ENCODE measurements around the gene OPN1MW2.
"Not testable (repeated sequence)": the region's sequence is repeated elsewhere in the genome, so short reads cannot be mapped to it uniquely, and the experiment has no call there.

OPN1MW2 gene

DNA sequence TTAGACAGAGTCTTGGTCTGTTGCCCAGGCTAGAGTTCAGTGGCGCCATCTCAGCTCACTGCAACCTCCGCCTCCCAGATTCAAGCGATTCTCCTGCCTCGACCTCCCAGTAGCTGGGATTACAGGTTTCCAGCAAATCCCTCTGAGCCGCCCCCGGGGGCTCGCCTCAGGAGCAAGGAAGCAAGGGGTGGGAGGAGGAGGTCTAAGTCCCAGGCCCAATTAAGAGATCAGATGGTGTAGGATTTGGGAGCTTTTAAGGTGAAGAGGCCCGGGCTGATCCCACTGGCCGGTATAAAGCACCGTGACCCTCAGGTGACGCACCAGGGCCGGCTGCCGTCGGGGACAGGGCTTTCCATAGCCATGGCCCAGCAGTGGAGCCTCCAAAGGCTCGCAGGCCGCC is at the start of gene OPN1MW2:
Gene OPN1MW2 (plus strand): TSS at position 301 of the 400 bp plus-strand sequence. CDS start 60 bp downstream, at position 361.
- DNase-seq (ENCODE audit: low read depth in 1 of 2, low spot score in 1 of 2), result not testable (repeated sequence)

DNA sequence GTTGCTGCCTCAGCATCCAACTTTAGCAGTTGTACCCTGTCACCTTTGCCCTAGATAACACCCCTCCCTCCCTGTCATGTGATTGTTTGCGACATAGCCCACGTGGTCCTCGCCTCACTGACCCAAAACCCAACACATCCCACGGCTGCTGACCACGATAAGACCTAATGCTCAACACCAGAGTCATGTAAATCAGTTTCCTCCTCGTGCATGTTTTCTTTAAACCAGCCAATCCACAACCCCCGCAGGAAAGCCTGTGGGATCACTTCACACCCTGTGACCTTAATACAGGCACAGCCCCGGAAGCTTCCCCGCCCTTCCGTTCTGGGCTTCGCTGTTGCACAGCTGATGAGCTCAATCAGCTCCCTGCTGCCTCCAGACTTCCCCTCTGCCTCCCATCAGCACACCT is 47.0 kb upstream of the OPN1MW2 start:
- DNase-seq (ENCODE audit: low read depth in 1 of 2, low spot score in 1 of 2), result not testable (repeated sequence)

DNA sequence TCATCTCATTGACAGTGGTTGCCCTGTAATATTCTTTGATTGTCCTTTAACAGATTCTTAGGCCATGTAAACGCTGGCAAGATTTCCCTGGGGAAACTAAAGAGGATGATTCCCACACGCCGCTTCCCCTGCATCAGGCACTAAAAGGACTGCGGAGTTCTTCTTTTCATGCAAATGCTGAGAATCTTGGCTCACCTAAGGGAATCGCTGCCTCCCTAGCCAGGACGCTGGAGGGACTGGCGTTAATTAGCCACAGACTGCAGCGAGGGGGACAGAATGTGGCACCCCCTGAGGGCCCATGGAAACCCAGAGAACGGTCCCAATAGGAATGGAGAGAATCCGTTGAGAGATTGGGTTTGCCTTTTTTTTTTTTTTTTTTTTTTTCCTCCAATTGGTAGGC is 45.2 kb upstream of the OPN1MW2 start:
- DNase-seq (ENCODE audit: low read depth in 1 of 2, low spot score in 1 of 2), result not testable (repeated sequence)

DNA sequence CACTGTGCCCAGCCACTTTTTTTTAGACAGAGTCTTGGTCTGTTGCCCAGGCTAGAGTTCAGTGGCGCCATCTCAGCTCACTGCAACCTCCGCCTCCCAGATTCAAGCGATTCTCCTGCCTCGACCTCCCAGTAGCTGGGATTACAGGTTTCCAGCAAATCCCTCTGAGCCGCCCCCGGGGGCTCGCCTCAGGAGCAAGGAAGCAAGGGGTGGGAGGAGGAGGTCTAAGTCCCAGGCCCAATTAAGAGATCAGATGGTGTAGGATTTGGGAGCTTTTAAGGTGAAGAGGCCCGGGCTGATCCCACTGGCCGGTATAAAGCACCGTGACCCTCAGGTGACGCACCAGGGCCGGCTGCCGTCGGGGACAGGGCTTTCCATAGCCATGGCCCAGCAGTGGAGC is 37.3 kb upstream of the OPN1MW2 start, which contains the start of gene OPN1MW:
Gene OPN1MW (plus strand): TSS at position 301 of the 400 bp plus-strand sequence. CDS start 82 bp downstream, at position 383.
- DNase-seq (ENCODE audit: low read depth in 1 of 2, low spot score in 1 of 2), result not testable (repeated sequence)

DNA sequence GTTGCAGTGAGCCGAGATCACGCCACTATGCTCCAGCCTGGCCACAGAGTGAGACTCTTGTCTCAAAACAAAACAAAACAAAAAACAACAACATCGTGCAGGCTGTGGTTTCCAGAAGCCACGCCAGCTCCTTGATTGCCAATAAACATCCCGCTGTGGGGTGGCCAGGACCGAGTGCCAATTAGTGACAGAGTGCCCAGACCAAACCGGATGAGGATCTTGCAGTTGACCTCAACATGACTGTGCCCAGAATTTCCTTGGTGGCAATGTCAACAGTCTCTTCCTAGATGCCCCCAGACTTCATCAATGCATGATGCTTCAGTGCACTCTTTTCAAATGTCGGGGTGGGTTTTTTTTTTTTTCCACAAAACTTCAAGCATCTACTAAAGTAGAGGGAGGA is 35.8 kb upstream of the OPN1MW2 start:
- DNase-seq (ENCODE audit: low read depth in 1 of 2, low spot score in 1 of 2), result not testable (repeated sequence)

DNA sequence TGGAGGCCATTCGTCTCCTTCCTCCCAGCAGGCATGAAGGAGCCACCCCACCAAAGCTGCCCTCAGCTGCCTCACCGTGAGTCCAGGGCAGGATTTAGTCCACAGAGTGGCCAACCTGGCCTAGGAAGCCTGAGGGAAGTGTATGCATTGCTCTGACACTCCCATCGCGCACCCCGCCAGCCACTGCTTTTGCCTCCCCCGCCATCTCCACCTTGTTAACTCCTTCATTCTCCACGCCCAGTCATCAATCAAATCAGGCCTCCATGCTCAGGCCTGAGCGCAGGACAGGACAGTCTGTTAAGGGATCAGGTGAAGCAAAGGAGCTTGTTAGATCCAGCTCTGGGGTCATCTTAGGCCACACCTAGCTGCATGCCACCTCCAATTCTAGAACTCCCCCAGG is 26.7 kb upstream of the OPN1MW2 start:
- not testable (repeated sequence) for DNase-seq (ENCODE audit: low read depth in 1 of 2, low spot score in 1 of 2)

DNA sequence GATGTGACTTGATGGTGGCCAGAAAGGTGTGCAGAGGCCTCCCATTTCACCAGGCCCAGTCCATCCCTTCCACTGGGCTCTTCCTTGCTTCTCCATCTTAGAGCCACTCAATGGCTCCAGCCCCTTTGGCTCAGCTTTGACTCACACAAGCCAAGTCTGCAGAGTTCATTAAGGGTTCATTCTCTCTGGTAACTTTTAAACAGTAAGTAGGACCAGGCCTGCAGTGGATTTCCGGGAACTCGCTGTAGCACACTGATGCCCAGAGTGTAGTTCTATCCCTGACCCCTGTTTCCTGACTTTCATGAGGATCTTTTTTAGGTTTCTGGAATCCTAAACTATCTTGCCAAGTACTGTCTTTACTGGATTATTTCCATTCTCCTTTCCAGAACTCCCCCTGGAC is 25.2 kb upstream of the OPN1MW2 start:
- DNase-seq (ENCODE audit: low read depth in 1 of 2, low spot score in 1 of 2), result not testable (repeated sequence)

DNA sequence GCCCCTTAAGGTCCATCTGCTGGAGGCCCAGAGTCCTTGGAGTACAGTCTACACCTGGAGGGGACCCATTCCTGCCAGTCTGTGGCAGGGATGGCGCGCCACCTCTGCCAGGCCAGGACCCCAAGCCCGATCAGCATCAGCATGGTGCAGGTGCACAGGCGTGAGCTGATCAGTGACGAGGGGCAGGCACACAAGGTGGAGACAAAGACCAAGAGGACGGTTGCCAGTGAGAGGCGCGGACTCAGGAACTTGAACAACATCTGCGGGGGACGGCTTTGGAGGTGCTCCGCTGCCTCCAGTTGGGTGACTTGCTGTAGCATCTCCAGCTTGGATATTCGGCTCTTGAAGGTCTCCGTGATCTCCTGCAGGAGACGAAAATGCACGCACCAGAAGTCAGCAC is 23.1 kb upstream of the OPN1MW2 start:
- not testable (repeated sequence) for DNase-seq (ENCODE audit: low read depth in 1 of 2, low spot score in 1 of 2)

DNA sequence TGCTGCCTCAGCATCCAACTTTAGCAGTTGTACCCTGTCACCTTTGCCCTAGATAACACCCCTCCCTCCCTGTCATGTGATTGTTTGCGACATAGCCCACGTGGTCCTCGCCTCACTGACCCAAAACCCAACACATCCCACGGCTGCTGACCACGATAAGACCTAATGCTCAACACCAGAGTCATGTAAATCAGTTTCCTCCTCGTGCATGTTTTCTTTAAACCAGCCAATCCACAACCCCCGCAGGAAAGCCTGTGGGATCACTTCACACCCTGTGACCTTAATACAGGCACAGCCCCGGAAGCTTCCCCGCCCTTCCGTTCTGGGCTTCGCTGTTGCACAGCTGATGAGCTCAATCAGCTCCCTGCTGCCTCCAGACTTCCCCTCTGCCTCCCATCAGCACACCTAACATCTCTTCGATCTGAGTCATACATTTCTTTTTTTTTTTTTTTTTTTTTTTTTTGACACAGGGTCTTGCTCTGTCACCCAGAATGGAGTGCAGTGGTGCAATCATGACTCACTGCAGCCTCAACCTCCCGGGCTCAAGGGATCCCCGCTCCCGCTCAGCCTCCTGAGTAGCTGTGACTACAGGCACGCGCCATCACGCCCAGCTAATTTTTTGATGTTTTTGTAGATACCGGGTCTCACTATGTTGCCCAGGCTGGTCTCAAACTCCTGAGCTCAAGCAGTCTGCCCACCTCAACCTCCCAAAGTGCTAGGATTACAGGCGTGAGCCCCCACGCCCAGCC is 9.7 kb upstream of the OPN1MW2 start:
- not testable (repeated sequence) for DNase-seq (ENCODE audit: low read depth in 1 of 2, low spot score in 1 of 2)

DNA sequence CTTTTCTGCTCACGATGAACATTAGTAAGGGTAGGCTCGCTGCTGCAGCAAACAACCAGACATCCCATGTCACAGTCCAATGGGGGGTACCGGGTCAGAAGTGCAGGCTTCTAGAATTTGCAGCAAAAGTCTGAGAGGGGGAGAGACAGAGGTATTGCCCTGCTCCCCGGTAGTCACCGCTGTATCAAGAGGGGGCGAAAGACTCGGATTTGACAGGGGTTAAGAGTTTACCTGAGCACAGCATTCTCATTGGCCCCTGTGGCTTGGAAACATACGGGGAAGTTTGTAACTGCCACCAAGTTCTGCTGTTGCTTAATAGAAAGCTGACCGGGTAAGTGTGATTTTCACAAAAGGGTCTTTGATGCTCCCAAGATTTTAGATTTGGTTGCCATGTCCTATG is 8.5 kb upstream of the OPN1MW2 start:
- DNase-seq (ENCODE audit: low read depth in 1 of 2, low spot score in 1 of 2), result not testable (repeated sequence)

DNA sequence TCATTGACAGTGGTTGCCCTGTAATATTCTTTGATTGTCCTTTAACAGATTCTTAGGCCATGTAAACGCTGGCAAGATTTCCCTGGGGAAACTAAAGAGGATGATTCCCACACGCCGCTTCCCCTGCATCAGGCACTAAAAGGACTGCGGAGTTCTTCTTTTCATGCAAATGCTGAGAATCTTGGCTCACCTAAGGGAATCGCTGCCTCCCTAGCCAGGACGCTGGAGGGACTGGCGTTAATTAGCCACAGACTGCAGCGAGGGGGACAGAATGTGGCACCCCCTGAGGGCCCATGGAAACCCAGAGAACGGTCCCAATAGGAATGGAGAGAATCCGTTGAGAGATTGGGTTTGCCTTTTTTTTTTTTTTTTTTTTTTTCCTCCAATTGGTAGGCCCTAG is 8.1 kb upstream of the OPN1MW2 start:
- not testable (repeated sequence) for DNase-seq (ENCODE audit: low read depth in 1 of 2, low spot score in 1 of 2)

DNA sequence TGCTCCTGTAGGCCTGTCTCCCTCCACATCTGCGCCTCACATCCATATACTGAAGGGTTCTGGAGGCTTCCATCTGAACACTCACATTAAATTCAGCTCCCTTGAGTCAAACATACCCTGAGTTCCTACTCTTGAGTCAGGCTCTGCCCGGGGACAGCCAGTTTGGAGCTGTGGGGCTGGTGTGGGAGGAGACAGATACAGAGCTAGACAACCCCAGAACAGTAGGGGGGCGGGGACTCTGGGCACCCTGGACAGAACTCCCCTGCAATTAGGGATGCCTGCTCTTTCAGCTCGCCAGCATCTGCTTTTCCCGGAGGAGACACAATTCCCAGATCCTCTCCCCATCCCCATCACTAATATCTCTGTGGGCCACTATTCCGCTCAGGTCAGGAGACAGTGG is 5.7 kb downstream of the OPN1MW2 start:
- DNase-seq (ENCODE audit: low read depth in 1 of 2, low spot score in 1 of 2), result not testable (repeated sequence)

DNA sequence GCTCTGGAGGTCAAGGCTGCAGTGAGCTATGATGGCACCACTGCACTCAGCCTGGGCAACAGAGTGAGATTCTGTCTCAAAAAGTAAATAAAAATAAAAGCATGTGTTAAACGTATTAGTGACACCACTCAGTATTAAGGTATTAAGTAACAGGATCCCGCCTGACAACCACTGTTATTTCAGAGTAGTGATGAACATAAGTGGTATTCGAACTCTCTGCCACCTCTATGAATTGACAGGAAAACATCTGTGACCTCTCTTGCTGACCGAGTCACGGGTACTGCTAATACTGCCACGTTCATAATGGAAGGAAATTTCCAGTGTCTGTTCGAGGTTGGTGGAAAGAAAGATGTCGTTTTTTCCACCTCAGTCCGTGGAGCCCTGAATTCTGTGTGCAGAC is 7.2 kb downstream of the OPN1MW2 start:
- DNase-seq (ENCODE audit: low read depth in 1 of 2, low spot score in 1 of 2), result not testable (repeated sequence)

DNA sequence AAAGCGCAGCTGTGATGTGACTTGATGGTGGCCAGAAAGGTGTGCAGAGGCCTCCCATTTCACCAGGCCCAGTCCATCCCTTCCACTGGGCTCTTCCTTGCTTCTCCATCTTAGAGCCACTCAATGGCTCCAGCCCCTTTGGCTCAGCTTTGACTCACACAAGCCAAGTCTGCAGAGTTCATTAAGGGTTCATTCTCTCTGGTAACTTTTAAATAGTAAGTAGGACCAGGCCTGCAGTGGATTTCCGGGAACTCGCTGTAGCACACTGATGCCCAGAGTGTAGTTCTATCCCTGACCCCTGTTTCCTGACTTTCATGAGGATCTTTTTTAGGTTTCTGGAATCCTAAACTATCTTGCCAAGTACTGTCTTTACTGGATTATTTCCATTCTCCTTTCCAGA is 11.9 kb downstream of the OPN1MW2 start:
- not testable (repeated sequence) for DNase-seq (ENCODE audit: low read depth in 1 of 2, low spot score in 1 of 2)

DNA sequence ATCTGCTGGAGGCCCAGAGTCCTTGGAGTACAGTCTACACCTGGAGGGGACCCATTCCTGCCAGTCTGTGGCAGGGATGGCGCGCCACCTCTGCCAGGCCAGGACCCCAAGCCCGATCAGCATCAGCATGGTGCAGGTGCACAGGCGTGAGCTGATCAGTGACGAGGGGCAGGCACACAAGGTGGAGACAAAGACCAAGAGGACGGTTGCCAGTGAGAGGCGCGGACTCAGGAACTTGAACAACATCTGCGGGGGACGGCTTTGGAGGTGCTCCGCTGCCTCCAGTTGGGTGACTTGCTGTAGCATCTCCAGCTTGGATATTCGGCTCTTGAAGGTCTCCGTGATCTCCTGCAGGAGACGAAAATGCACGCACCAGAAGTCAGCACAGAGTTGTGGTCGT is 14.1 kb downstream of the OPN1MW2 start:
- DNase-seq (ENCODE audit: low read depth in 1 of 2, low spot score in 1 of 2), result not testable (repeated sequence)

DNA sequence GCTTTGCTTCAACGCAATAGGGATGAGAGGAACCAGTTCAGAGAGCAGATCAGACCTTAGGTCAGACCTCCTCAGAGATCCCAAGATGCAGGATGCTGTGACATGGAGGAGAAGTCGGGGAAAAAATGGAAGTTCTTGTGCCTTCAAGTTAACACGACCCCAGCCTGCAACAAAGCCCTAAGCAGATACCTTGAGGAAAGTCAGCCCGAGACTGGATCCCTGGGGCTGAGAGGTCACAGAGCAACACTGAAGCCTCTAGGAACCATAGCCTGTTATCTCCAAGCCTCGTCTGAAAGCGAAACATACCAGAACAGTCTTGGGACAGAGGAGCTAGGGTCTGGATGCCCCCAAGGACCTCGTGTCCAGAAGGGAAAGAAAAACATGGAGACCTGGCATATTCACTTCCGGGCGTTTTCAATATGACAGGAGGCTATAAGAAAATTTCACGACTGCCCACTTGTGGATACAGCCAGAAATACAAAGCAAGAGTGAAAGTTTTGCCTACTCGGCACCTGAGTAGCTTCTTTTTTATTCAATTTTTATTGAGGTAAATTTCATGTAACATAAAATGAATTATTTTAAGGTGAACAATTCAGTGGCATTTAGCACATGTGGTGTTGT is 19.5 kb downstream of the OPN1MW2 start:
- DNase-seq (ENCODE audit: low read depth in 1 of 2, low spot score in 1 of 2), result not testable (repeated sequence)

DNA sequence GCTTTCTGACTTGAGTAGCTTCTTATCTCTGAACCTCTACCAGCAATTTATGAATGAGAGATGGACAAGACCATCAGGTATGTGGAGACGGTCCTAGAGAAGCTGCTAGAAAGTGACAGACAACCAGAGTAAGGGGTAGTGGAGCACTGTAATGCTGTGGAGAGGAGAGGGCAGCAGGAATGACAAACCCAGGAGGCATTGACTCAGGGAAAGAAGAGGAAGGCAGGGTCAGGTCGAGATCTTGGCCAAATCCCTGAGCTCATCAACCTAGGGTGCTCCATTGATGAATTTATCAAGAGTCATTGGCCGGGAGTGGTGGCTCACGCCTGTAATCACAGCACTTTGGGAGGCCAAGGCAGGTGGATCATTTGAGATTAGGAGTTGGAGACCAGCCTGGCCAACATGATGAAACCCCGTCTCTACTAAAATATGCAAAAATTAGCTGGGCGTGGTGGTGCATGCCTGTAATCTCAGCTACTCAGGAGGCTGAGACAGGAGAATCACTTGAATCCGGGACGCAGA is 20.5 kb downstream of the OPN1MW2 start:
- DNase-seq (ENCODE audit: low read depth in 1 of 2, low spot score in 1 of 2), result not testable (repeated sequence)

DNA sequence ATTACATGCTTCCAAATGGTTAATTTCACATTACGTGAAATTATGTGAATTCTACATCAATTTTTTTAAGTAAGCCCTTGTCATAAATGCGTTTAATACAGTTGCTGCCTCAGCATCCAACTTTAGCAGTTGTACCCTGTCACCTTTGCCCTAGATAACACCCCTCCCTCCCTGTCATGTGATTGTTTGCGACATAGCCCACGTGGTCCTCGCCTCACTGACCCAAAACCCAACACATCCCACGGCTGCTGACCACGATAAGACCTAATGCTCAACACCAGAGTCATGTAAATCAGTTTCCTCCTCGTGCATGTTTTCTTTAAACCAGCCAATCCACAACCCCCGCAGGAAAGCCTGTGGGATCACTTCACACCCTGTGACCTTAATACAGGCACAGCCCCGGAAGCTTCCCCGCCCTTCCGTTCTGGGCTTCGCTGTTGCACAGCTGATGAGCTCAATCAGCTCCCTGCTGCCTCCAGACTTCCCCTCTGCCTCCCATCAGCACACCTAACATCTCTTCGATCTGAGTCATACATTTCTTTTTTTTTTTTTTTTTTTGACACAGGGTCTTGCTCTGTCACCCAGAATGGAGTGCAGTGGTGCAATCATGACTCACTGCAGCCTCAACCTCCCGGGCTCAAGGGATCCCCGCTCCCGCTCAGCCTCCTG is 28.0 kb downstream of the OPN1MW2 start:
- DNase-seq (ENCODE audit: low read depth in 1 of 2, low spot score in 1 of 2), result not testable (repeated sequence)

DNA sequence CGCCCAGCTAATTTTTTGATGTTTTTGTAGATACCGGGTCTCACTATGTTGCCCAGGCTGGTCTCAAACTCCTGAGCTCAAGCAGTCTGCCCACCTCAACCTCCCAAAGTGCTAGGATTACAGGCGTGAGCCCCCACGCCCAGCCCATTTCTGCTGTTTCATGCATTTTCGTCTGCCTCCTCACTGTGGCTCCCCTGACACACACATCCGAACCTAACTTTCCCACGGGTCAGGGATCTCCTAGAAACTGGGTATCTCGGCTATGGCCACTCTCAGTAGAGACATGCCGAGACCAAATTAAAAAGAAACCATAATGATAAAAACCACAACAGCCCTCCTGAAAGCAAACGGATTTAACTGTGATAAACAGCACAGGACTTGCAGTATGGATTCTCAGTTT is 28.5 kb downstream of the OPN1MW2 start:
- DNase-seq (ENCODE audit: low read depth in 1 of 2, low spot score in 1 of 2), result not testable (repeated sequence)

DNA sequence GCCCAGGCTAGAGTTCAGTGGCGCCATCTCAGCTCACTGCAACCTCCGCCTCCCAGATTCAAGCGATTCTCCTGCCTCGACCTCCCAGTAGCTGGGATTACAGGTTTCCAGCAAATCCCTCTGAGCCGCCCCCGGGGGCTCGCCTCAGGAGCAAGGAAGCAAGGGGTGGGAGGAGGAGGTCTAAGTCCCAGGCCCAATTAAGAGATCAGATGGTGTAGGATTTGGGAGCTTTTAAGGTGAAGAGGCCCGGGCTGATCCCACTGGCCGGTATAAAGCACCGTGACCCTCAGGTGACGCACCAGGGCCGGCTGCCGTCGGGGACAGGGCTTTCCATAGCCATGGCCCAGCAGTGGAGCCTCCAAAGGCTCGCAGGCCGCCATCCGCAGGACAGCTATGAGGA is 37.7 kb downstream of the OPN1MW2 start, which contains the start of gene OPN1MW3:
Gene OPN1MW3 (plus strand): TSS at position 301 of the 400 bp plus-strand sequence. CDS start 38 bp downstream, at position 339.
- not testable (repeated sequence) for DNase-seq (ENCODE audit: low read depth in 1 of 2, low spot score in 1 of 2)

DNA sequence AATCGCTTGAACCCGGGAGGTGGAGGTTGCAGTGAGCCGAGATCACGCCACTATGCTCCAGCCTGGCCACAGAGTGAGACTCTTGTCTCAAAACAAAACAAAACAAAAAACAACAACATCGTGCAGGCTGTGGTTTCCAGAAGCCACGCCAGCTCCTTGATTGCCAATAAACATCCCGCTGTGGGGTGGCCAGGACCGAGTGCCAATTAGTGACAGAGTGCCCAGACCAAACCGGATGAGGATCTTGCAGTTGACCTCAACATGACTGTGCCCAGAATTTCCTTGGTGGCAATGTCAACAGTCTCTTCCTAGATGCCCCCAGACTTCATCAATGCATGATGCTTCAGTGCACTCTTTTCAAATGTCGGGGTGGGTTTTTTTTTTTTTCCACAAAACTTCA is 39.2 kb downstream of the OPN1MW2 start:
- DNase-seq (ENCODE audit: low read depth in 1 of 2, low spot score in 1 of 2), result not testable (repeated sequence)

Data from stimulated activated CD4-positive, alpha-beta T cell treated with anti-CD3 and anti-CD28 coated beads, Interleukin-15, amount 100 ng/mL, for 1 hour (primary cell).